Limb (tissue), 2 donors: ENCODE results near the gene THOC7.

Experiments used
- DNase-seq, 2 donors: peaks; one replicate each; pipeline ENCODE4 v3.0.0-alpha.2; 2016; ENCODE audit errors: extremely low spot score in 2 of 2

Gene THOC7

DNA sequence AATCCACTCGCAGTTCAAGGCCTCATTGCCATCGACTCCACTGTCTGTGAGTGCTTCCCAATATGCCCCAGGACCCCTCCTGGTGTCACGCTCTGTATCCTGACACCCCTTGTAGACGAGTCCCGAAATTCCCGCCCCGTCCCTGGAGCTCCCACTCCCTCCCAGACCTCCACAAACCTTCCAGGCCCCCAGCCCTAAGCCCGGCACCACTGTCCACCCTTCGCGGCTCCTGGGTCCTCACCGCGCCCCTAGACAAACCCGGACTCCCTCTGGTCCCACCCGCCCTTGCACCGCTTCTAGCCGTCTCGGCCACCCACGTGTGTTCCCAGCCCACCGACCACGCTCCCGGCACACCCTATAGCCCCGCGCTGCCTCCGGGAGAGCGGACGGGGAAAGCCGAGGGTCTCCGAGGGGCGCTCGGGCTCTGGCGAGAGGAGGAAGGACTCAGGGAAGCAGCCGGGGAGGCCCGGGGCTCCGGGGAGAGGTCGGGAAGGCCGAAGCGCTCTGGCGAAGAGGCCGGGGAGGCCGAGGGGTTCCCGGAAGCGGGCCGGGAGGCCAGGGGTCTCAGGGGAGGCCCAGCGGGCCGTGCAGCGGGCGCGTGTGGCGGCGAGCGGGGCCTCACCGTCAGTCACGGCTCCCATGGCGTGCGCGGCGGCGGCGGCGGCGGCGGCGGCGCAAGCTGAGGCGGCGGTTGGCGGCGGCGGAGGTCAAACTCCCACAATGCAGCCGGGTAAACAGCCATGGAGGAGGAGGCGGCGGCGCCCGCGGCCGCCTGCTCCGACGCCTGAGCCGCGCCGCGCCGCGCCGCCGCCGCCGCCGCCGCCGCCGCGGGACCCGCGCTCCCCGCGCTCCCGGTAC lies at the start of gene THOC7, which contains the start of gene ATXN7:
THOC7 (minus strand) TSS at position 656 of the 858 bp plus-strand sequence; CDS start at position 641, 15 bp downstream.
ATXN7 (plus strand) TSS at position 718 of the 858 bp plus-strand sequence. CDS start 48,732 bp downstream, outside the sequence.
- DNase-seq, result peak; percentile 45 to 82

DNA sequence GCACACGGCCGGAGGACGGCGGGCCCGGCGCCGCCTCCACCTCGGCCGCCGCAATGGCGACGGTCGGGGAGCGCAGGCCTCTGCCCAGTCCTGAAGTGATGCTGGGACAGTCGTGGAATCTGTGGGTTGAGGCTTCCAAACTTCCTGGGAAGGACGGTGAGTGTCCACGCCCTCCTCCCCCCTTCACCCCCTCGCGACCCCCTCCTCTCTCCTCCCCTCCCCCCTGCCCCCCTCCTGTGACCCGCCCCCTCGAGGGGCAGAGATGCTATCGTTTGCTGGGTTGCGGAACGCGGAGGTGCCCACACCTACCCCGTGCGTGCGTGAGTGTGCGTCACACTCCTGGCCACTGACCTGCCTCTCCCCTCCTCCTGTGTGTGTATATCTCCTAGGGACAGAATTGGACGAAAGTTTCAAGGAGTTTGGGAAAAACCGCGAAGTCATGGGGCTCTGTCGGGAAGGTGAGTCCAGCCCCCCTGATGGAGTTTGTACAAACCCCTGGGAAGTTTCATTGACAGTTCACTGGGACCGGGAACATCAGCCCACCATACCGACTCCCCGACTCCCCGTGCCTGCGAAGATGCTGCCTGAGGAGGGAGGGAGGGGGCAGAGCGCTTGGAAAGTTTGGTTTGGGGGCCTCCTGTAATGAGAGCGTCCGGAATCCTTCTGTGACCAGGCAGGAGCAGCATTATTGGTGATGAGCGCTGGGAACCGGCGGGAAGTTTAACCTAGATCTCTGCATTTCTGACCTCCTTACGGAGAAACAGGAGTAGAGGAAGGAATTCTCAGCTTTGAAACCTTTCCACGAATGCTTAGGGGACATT lies 49.4 kb upstream of the THOC7 start:
- peak; percentile 33 to 82 for DNase-seq

DNA sequence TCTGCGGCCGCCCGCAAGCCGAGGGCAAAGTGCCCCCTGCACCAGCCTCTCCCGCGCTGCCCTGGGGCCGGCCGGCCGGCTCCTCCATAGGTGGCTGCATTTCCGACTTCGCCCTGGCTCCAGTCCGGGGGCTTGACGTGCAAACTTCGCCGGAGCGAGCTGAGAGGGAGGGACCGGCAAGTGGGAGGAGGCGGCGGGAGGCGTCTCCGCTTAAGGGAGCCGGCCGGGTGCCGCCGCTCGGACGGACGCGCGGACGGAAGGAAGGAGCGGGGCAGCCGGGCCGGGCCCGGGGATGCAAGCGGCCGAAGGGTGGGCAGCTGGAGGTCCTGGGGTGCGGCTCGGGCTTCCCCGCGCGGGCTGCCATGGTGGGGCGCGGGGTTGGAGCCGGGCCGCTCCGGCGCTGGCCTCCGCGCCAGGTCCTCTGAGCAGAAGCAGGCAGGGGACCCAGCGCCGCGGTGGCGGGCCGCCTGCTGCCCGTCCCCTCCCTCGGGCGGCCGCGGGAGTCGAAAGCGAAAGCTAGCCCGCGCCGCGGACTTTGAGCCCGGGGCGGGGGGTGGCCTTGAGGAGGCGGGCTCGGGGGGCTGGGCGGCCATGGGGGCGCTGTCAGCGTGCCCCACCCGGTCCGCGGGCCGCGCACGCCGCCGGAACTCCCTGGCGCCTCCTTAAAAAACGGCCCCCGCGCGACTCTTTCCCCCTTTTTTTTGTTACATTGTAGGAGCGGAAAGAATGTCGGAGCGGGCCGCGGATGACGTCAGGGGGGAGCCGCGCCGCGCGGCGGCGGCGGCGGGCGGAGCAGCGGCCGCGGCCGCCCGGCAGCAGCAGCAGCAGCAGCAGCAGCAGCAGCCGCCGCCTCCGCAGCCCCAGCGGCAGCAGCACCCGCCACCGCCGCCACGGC lies 48.5 kb upstream of the THOC7 start, which contains the start of gene SCAANT1:
SCAANT1 (minus strand) TSS at position 511 of the 895 bp plus-strand sequence.
- DNase-seq, result peak; percentile 86 to 88

DNA sequence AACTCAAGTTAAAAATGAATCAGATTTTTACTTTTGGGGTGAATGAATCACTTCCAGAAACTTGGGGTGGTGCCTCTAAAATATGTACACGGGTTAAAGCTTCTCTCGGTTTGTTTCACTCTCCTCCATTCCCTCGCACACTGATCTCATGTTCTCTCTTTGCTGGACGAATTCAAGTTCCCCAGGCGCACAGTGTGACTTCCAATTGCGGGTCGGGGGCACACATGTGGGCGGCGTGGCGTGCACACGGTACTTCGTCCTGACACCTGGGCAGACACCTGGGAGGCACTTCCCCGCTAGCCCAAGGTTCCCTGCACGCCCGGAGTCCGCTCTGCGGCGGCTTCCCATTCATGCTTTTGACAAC lies 47.9 kb upstream of the THOC7 start:
- DNase-seq, result peak in 1 of 2 donors; percentile 3

DNA sequence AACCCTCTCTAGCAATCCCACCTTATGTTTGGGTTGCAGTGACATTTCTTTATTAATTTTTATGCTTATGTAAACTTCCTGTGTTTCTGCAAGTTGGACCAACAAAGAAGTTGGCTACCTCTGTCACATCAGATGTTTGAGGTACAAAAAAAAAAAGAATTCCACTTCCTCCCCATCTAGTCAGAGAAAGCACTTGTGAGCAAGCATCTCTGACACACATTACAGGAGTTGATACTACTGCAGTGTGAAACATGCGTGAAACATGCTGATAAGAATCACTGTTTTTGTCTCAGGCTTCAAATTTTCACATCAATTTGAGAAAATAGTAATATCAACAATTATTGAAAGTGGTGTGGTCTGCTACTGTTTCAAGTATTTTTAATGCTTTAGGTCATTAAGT lies 47.3 kb upstream of the THOC7 start:
- no peak for DNase-seq

DNA sequence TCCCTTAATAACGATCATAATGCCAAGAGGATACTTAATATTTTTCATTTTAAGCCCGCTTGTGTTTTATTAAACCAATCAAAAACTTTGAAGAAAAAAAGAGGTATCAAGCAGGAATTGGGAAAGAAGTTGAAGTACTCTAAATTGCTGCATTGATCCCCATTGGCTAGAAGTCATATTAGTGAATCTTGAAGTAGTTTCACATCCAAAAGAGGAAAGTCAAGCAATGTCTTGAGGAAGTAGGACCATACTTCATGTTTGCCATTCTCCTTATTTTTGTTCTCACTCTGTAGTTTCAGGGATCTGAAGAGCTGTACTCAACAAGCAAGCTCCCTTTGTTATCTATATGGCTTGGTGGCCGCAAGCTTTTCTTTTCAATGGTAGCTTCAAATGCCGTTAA lies 46.4 kb upstream of the THOC7 start:
- no peak for DNase-seq

DNA sequence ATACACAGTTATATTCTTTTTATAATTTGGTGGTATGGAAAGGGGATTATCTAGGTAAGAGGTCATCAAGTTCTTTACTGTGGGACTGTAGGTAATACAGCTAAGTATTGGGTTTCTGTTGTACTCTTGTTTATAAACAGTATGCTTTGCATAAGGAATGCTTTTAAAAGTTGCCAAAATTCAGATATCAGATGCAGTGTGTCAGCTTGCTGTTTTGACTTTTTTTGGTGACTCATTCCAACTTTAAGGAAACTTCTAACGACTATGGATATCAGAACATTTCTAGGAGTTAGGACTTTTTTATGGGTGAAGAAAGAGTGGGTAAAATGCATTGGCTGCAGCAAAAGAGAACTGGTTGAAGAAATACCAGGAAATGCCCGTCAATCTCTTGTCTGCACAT lies 45.8 kb upstream of the THOC7 start:
- no peak for DNase-seq

DNA sequence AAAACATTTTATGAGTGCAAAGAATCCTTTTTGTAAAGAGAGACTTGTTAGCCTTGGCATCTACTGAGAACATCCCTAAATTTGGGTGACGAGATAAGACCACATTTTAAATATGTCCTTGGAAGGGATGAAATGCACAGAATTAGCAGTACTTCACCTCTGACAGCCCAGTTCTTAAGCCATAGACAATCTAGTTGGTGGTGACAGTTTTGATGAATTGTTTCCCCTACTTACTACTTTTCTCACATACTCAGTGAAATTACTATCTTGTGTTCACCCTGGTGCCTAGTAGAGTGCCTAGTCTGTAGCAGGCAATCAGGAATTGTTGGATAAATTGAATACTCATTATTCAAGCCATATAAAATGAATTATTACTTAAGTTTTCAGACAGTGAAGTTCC lies 45.2 kb upstream of the THOC7 start:
- no peak for DNase-seq

DNA sequence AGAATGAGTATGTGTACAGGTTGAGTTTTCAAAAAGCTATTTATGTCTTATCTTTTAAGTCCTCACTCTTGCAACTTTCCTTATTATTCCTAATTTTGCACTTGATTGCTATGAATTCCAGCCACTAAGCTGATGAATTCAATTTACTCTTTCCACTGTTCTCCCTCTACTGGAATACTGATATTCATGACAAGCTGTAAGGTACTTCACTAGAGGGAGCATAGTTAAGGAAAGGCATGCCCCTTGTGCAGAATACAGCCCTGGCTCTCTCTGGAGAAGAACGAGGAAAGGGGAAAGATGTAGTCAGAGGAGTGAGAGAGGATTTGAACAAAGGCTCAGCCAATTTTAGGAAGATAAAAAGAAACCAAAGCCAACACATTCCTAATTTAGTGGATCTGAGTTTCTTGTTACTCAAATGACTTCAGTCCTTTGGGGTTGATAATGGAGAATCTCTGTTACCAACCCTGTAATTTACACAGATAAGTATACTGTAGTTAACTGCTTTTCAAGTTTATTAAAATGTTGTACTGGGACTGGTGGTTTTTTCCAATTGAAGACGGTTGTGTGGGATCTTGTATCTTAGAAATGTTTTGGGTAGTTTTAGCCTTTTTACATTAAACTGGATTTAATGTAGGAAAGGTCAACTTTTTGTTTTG lies 44.6 kb upstream of the THOC7 start:
- DNase-seq, result peak in 1 of 2 donors; percentile 15

DNA sequence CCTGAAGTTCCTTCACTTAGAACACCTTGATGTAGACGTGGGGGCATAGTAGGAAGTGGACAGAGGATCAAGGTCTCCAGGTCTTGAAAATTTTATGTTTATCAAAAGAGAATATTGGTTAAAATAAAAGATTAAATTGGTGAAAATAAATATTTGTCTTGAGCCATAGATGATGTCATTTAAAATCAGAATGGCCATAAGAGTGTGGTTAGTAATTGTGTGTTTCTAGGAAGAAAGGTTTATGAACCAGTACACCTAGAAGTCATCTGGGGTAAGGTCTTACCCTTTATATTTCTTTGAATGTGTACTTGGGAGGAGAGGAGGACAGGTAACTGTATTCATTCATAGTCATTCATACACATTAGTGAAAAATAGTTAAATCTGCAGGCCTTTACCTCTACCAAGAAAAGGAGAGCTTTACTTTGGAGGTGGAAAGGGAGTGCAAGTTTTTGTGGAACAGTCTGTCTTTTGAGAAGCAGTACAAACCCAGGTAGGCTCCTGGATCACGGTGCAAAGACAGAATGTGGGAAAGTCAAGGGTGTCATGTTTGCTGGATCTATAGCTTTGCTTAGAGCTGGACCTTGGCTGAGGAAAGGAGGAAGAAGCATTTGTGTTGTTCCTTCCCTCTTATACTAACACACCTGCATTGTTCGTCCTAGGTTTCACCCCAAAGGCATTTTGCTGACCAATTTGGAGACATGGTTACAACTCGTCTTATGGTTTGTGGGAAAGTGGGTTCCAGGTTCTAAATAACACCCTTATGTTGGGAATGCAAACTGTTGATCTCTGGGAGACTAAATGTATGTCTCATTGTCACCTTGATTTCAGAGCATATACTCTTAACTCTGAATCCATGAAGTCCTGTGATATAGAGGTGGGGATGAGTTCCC lies 42.4 kb upstream of the THOC7 start:
- no peak for DNase-seq

DNA sequence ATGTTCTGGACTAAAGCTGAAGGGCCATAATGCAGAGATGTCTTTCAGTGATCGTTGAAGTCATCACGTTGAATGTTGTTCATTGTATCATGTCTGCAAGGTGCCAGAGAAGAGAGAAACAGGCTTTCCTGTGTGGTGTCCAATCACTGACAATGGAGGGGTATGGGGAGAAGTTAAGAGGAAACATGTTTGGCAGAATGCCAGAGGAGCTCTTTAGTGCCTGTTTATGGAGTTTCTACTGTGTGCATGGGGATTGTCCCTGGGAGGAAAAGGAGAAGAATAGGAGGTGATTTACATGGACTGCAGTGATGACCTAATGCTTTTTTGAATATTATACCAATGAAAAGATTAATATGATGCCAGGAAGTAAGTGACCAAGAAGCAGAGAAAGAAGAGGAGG lies 36.9 kb upstream of the THOC7 start:
- DNase-seq, result no peak

DNA sequence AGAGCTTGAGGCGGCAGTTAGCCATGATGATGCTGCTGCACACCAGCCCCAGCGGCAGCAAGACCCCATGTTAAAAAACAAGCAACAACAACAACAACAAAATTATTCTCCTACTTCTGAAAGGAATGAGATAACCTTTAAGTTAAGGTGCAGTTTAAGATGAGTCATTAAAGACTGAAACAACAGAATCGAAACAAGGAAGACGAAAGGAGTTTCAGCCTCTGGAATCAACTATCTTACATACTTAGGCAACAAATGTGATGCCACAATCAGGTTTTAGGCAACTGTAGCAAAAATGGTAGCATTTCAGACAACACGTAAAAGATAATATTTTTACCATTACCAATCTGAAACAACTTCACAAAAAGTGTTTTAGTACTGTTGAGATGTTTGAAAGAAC lies 36.4 kb upstream of the THOC7 start:
- DNase-seq, result no peak

DNA sequence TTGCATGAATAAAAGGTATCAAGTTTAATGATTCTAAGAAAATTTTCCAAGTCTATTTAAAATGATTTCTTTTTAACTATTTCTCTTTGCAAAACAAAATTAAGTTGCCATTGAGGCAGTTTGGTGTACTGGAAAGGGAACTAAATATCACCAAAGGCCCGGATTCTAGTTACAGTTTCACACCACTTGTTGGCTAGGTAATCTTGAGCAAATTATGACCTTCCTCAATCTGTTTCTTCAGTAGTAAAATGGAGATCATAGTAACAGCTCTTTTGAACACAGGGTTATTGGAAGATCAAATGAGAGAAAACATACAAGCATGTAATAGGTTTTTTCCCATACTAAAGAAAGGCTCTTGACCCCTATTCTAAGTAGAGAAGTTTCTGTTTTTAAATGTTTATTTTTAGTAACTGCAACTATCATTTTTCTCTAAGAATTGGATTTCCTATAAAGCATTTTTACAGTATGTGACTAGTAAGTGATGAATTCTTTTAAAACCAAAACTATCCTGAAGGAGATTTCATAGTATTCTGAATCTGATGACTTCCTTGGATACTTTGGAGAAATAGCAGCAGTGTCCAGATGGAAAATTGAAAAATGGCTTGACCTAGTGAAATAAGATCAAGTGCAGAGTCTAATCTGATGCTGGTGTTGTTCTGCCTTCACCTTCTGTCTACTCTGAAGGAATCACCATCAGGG lies 32.9 kb upstream of the THOC7 start:
- DNase-seq, result no peak

DNA sequence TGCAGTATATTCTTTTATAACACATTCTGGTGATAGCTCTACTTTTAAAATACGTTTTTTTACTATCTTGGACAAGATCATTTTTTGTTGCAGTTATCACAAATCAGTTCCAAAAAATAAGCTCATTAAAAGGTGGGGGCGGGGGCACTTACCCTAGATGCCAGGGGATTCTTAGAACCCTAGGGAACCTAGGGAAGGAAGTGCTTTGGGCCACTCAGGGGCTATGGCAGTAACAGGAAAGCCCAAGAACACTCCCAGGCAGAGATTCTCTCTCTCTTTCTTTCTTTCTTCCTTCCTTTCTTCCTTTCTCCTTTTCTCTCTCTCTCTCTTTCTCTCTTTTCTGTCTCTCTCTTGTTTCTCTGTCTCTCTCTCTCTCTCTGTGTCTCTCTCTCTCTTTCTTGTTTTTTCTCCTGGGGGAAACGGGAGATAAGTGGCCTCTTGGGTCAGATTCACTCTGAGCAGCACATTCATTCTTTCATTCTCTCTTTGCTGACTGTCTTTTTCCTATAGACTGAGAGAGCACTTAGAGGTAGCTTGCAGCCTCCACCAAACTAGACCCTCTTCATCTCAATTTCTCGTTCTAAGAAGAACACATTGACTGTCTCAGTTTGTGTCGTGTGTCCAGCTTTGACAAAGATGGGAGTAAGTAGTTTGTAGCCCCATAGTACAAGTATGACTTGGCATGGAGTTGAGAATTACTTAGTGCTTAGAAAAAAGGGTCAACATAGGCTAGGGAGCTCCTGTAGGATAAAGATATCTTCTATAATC lies 32.0 kb upstream of the THOC7 start:
- no peak for DNase-seq

DNA sequence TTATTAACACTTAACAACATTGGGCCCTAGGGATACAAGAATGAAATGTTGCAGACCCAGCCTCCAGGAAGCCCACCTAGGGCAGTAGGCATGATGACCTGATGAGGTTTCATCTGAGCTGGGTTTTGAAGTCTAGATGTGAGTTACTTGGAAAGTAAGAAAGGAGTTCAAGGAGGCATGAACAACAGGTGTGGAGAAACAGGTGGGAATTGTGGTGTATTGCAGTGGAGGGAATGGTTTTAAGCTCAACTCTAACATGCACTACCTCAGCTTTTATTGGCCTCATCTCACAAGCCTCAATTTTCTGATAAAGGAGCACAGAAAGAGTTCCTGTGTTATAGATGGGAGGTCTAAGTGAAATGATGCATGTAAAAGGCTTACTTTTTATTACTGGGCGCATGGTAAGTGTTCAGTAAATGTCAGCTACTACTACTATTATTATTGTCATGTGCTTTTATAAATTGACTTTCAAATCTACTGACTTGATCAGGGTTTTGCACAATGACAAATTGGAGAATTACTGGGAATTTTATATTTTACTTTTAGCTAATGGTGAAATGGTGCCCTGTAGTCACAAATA lies 29.3 kb upstream of the THOC7 start:
- no peak for DNase-seq

DNA sequence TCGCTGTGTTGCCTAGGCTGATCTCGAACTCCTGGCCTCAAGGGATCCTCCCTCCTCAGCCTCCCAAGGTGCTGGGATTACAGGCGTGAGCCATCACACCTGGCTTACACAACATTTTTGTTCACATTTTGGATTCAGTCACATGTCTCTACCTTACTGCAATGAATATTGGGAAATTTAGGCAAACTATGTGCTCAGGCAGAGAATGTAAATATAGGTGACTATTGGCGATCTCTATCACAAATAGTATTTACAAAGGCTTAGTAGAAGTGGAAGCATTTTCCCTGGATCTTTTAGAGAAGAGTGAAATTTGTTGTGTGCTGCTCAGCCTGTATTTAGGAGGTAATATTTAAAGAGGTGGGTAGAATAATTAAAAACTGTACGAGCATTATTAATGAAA lies 27.9 kb upstream of the THOC7 start:
- DNase-seq, result no peak

DNA sequence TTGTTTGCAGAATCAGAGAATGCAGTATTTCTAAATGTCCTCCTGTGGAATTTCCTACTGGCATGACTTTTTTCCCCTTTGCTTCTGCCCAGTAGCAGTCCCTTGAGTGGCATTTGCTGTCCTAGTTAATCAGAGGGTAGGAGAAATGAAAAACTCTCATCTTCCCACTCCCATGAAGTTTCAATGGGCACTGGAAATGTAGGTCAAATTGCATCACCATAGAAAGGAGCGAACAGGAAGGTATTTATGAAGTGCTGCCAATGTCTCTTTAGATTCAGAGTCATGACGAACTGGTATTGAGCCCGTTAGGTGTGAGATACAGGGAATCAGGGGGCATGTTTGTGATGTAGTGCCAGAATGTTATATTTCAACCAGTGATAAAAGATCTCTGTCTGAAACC lies 23.3 kb upstream of the THOC7 start:
- DNase-seq, result no peak

DNA sequence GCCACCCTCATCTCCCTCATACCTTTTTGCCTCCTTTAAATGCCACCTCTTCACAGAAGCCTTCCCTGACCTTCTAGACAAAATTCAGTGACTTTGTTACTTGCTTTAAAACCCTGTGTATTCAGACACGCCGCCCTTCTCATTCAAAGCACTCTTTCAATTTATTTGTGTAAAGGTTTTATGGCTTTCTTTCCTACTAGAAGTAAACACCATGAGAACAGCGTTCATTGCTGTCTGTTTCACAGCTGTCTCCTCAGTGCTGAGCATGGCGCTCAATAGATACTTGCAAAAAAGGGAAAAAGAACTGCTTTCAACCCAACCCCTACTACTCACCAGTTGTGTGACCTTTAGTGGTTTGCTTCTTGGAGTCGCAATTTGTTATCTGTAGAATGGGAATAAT lies 17.0 kb upstream of the THOC7 start:
- DNase-seq, result no peak
